Spleen (tissue), 11 donors: ENCODE data around the gene TXN2. TPM values are rescaled to one million over a fixed set of nuclear protein-coding genes. Genes with fewer than 3 reads are reported as not detected.

Experiments
- DNase-seq: peaks from one replicate; pipeline ENCODE4 v3.0.0-alpha.2; 2020
- H3K27ac ChIP-seq, 8 donors: fragments of 200-600 bp; sonication (generic) in 7 of 8; 1 replicate in 4 of 8; 2 replicates in 4 of 8; pipeline versions ENCODE4 v1.5.0 to v1.8.0; 2016 to 2021; ENCODE audit warnings: inconsistent platforms in 4 of 8, mild to moderate bottlenecking in 4 of 8, moderate library complexity in 1 of 8
- H3K27me3 ChIP-seq, 7 donors: fragments of 200-600 bp; sonication (generic) in 6 of 7; replicated peaks in 1 of 7; 1 replicate in 4 of 7; 2 replicates in 3 of 7; pipeline versions ENCODE4 v1.5.0 to v1.8.0; 2016 to 2021; ENCODE audit warnings: inconsistent platforms in 3 of 7, mild to moderate bottlenecking in 1 of 7
- H3K36me3 ChIP-seq, 6 donors: fragments of 200-600 bp; sonication (generic) in 5 of 6; 1 replicate in 4 of 6; 2 replicates in 2 of 6; pipeline versions ENCODE4 v1.5.0 to v1.8.0; 2016 to 2021; ENCODE audit warnings: inconsistent platforms in 2 of 6
- H3K4me1 ChIP-seq, 6 donors: fragments of 200-600 bp; sonication (generic) in 5 of 6; 1 replicate in 3 of 6; 2 replicates in 3 of 6; pipeline versions ENCODE4 v1.5.0 to v1.8.0; 2016 to 2021; ENCODE audit warnings: inconsistent platforms in 3 of 6
- H3K4me3 ChIP-seq, 8 donors: fragments of 200-600 bp; sonication (generic) in 7 of 8; 1 replicate in 4 of 8; 2 replicates in 4 of 8; pipeline versions ENCODE4 v1.5.0 to v1.8.0; 2016 to 2021; ENCODE audit warnings: inconsistent platforms in 4 of 8, mild to moderate bottlenecking in 4 of 8, moderate library complexity in 2 of 8
- H3K9me3 ChIP-seq, 8 donors: fragments of 200-600 bp; sonication (generic) in 7 of 8; 1 replicate in 4 of 8; 2 replicates in 4 of 8; pipeline versions ENCODE4 v1.5.0 to v1.8.0; 2016 to 2021; ENCODE audit warnings: inconsistent platforms in 4 of 8
- POLR2A ChIP-seq, 3 donors: fragments of 450-650 bp; IDR thresholded peaks; one replicate each; pipeline ENCODE4 v1.5.1; 2017; ENCODE audit warnings: antibody characterized with exemption in 3 of 3, mild to moderate bottlenecking in 1 of 3
- POLR2AphosphoS5 ChIP-seq, 3 donors: sonication (generic); formaldehyde crosslinking; IDR thresholded peaks; one replicate each; pipeline ENCODE4 v1.5.1; 2017; ENCODE audit warnings: antibody characterized with exemption in 3 of 3
- WGBS, 5 donors: extraction: QIAGEN DNeasy Blood & Tissue Kit in 3 of 5; methylation state at CpG; one replicate each; pipeline versions ENCODE4 v1.1.5 to v1.1.7; 2013 to 2018; 5-methylcytosine and 5-hydroxymethylcytosine counted together
- intact Hi-C: fragments of 100-400 bp; cut with DNase I; formaldehyde crosslinking; loops from one replicate; pipeline ENCODE4 v1.15.0; 2023; ENCODE audit warnings: low total_unique reads
- polyA plus RNA-seq, 3 donors: library from polyadenylated mRNA; stranded (reverse); fragments of 200-250 nt; gene quantifications; one replicate each; pipeline ENCODE4 v1.2.1, GENCODE V29; 2013
- total RNA-seq, 7 donors: library from RNA; depleted of rRNA in 3 of 7; stranded (reverse); fragments of >200 nt in 3 of 7; fragmentation: NEBNext Ultra II Directional in 4 of 7; extraction: Animal tissue kit (Norgen Biotek cat#: 25700) in 4 of 7; gene quantifications; one replicate each; pipeline versions ENCODE4 v1.1.0 to v1.2.1, GENCODE V29; 2016 to 2021
- TF ChIP-seq, protein P1 (sequence below), 11 experiments: fragments of 200-600 bp in 7 of 11; fragments of 450-650 bp in 4 of 11; sonication (generic) in 4 of 11; IDR thresholded peaks in 8 of 11; conservative IDR thresholded peaks in 3 of 11; 1 replicate in 7 of 11; 2 replicates in 4 of 11; pipeline versions ENCODE4 v1.4.0 to v1.8.0; 2016 to 2021; ENCODE audit warnings: antibody characterized with exemption in 11 of 11, inconsistent platforms in 4 of 11, mild to moderate bottlenecking in 1 of 11
- donor health status: healthy with polysubstance abuse.
- donor health status: DM: no; HTN: no; CAD: no; lungs with moderate emphysema.
- donor health status: DM: no; HTN: no; CAD: no.
- donor health status: Bipolar disorder and iron deficiency.
- donor health status: healthy.
- donor health status: DM: no; HTN: no; CAD: no.
- donor health status: DM: yes; HTN: yes; CAD: no.

TXN2 gene
- total and polyA plus RNA-seq, 10 donors: 52.6 to 105 (median 68.7) TPM

DNA sequence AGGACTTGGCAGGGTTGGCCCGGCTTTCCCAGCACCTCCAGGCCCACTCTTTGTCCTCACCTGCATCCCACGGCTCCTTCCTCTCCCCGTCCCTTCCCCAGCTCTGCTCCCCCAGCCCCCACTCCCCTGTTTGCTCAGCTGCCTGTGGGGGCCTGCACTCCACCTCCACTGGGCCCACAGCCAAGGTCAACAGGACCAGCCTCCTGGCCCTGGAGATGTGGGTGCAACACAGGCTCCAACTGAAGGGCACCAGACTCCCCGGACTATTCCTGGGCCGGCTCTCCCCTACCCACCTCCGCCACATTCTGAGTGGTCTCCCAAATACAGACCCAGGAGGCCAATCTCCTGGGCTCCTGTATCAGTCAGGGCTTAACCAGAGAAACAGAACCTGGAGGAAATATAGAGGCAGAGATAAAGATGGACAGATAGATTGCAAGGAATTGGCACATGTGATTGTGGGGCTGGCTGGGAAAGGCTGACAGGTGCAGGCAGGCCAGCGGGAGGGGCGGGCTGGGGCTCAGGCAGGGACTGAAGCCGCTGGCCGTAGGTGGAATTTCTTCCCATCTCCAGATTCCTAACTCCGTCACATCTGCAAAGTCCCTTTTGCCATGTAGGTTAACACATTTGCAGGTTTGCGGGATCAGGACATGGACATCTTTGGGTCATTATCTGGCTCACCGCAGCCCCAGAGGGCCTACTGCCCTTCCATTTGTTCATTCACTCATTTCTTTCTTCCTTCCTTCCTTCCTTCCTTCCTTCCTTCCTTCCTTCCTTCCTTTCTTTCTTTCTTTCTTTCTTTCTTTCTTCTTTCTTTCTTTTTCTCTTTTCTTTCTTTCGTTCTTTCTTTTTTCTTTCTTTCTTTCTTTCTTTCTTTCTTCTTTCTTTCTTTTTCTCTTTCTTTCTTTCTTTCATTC lies 47.9 kb downstream of the TXN2 start:
- no peak for DNase-seq
- intact Hi-C loops: no loop called here
- 60 to 85% (median 74%) methylated on average over 13 to 14 of the region's 14 CpGs for WGBS, 5 donors
- Histone ChIP-seq H3K36me3 (no peaks in the 10 kb centered on the region), H3K9me3 (no peaks in the 10 kb centered on the region), H3K27me3 (no peaks in the 10 kb centered on the region), H3K27ac (peak overlapping the region in 7 of 8 donors; percentile 1 to 83 (median 65)), H3K4me1 (peaks cover 15 to 68% (median 41%) of the 10 kb centered on the region in 6 donors), H3K4me3 (no peak overlapping the region)
- TF ChIP-seq POLR2AphosphoS5 (IDR thresholded peaks at IDR 0.05) (no peak), POLR2A (IDR thresholded peaks at IDR 0.05) (no peak)
- TF ChIP-seq, protein P1, sequence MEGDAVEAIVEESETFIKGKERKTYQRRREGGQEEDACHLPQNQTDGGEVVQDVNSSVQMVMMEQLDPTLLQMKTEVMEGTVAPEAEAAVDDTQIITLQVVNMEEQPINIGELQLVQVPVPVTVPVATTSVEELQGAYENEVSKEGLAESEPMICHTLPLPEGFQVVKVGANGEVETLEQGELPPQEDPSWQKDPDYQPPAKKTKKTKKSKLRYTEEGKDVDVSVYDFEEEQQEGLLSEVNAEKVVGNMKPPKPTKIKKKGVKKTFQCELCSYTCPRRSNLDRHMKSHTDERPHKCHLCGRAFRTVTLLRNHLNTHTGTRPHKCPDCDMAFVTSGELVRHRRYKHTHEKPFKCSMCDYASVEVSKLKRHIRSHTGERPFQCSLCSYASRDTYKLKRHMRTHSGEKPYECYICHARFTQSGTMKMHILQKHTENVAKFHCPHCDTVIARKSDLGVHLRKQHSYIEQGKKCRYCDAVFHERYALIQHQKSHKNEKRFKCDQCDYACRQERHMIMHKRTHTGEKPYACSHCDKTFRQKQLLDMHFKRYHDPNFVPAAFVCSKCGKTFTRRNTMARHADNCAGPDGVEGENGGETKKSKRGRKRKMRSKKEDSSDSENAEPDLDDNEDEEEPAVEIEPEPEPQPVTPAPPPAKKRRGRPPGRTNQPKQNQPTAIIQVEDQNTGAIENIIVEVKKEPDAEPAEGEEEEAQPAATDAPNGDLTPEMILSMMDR (IDR thresholded peaks at IDR 0.05 in 8 of 11, conservative IDR thresholded peaks at IDR 0.05 in 3 of 11): no peak

DNA sequence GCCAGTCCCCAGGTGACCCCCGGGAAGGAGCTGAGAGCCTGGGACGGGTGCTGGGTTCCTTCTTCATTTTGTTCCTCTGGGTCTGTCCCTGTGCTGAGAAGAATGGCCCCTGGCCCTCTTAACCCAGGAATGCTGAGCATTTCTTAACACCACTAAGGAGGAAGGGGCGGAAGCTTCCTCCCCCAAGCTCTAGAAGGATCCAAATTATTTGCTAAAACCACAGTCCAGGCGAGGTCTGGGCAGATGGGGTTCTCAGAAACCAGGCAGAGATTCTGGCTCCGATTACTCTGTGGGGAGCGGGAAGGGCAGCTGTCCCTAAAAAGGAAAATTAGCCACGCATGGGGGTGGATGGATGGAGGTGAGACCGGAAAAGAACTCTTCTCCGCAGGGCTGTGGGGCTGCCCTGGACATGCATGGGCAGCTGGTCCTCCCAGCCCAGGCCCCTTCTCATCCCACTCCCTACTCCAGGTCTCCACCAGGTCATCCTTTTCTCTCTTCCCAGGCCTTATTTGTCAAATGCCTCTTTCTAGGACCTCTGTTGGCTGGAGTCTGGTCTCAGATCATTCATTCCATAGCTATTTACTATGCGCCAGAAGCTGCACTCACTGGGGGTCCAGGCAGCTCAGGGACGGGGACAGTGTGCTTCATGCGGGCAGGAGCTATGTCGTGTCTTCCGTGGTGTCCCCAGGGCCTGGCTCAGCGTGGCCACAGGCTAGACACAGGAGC lies 48.7 kb downstream of the TXN2 start:
- peaks cover 15 to 69% (median 40%) of the 10 kb centered on the region in 6 donors for H3K4me1 ChIP-seq
- no peaks in the 10 kb centered on the region for H3K36me3 ChIP-seq
- H3K27ac ChIP-seq: peak overlapping the region in 7 of 8 donors; percentile 1 to 83 (median 65)
- intact Hi-C loops: no loop called here
- no peak overlapping the region for H3K4me3 ChIP-seq
- no peaks in the 10 kb centered on the region for H3K27me3 ChIP-seq
- TF ChIP-seq, protein P1 (IDR thresholded peaks at IDR 0.05 in 8 of 11, conservative IDR thresholded peaks at IDR 0.05 in 3 of 11): no peak
- TF ChIP-seq POLR2A (IDR thresholded peaks at IDR 0.05) (no peak), POLR2AphosphoS5 (IDR thresholded peaks at IDR 0.05) (peak in 1 of 3 donors; percentile 35)
- no peaks in the 10 kb centered on the region for H3K9me3 ChIP-seq
- WGBS, 5 donors: 70 to 82% (median 75%) methylated on average over 15 of the region's 15 CpGs
- no peak for DNase-seq

DNA sequence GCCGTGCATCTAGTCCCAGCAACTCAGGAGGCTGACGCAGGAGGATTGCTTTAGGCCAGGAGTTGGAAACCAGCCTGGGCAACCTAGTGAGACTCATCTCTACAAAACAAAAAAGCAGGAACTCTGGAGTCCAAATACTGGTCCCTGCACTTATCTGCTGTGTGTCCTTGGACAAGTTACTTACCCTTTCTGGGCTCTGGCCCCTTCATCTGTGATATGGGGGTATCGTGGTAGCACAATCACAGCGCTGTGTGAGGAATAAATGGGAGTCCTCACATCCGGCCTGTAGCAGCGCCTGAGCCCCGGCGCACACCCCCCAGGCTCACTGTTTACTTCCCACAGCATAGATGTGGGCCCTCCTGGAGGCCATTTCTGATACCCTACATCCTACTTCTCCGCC lies 49.5 kb downstream of the TXN2 start:
- no peak overlapping the region for H3K4me3 ChIP-seq
- H3K4me1 ChIP-seq: peaks cover 15 to 69% (median 40%) of the 10 kb centered on the region in 6 donors
- no peaks in the 10 kb centered on the region for H3K9me3 ChIP-seq
- no peaks in the 10 kb centered on the region for H3K27me3 ChIP-seq
- no peak for TF ChIP-seq POLR2AphosphoS5 (IDR thresholded peaks at IDR 0.05)
- TF ChIP-seq POLR2A (IDR thresholded peaks at IDR 0.05): no peak
- TF ChIP-seq, protein P1 (IDR thresholded peaks at IDR 0.05 in 8 of 11, conservative IDR thresholded peaks at IDR 0.05 in 3 of 11): no peak
- H3K36me3 ChIP-seq: no peaks in the 10 kb centered on the region
- 80 to 91% (median 90%) methylated on average over 9 of the region's 9 CpGs for WGBS, 5 donors
- peak overlapping the region in 7 of 8 donors; percentile 1 to 83 (median 65) for H3K27ac ChIP-seq
- intact Hi-C loops: no loop called here
- no peak for DNase-seq
